Fibroblast of skin of back (primary cell): Measurements from ENCODE around the gene LRP6.

ENCODE experiments used
- DNase-seq: peaks from one replicate; pipeline ENCODE4 v3.0.0-alpha.2; 2013

LRP6 gene

DNA sequence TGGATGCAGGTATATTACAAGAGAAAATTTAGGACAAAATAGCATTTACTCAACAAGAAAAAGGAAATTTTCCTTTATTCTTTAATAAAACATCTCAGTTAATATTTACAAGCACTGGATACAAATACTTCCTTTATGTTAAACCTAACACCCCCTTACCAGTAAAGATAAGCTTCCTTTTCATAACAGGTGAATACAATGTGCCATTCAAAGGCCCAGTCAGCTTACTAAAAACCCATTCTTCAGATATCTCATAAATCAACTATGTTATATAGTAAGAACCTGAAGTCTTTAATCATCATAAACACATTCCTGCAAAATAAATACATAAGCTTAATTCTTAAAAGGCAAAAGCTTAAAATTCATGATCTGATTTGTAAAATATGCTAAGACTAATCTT, 52.6 kb downstream of the LRP6 start:
- no peak for DNase-seq

- no peak for DNase-seq
Measured at GRCh38 chr12:12212769-12213168, 54.1 kb downstream of the LRP6 start.

DNA sequence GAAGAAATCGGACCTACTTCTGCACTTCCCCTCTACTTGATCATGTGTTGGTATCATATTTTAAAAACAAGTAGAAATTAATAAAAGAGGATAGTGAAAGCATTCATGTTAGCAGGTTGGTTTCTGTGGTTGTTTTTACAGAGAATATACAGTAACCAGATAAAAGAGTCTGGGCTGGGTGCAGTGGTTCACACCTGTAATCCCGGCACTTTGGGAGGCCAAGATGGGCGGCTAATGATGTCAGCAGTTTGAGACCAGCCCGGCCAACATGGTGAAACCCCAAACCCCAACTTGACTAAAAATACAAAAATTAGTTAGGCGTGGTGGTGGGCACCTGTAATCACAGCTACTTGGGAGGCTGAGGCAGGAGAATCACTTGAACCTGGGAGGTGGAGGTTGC, 55.9 kb downstream of the LRP6 start:
- DNase-seq = no peak

GRCh38 chr12:12210416-12210815, 56.4 kb downstream of the LRP6 start:
- no peak for DNase-seq

DNA sequence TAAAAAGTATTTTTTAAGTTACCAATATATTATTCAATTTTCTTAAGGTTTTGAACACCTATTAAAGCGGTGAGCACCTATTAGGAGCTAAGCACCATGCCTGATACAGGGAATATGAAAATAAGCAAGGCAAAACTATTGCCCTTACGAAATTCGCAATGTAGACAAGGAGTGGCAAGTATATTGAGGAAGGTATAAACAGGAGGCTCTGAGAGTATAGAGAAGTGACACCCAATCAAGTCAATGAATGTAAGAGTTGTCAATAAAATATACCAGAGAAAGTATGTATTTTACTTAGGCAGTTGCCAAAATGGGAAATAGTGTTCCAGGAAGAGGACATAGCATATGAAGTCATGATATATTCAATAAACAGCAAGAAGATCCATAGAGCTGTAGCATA, 57.2 kb downstream of the LRP6 start:
- no peak for DNase-seq

- no peak for DNase-seq
Measured at GRCh38 chr12:12209043-12209442, 57.8 kb downstream of the LRP6 start.

GRCh38 chr12:12207746-12208145, 59.1 kb downstream of the LRP6 start:
- DNase-seq = no peak

DNA sequence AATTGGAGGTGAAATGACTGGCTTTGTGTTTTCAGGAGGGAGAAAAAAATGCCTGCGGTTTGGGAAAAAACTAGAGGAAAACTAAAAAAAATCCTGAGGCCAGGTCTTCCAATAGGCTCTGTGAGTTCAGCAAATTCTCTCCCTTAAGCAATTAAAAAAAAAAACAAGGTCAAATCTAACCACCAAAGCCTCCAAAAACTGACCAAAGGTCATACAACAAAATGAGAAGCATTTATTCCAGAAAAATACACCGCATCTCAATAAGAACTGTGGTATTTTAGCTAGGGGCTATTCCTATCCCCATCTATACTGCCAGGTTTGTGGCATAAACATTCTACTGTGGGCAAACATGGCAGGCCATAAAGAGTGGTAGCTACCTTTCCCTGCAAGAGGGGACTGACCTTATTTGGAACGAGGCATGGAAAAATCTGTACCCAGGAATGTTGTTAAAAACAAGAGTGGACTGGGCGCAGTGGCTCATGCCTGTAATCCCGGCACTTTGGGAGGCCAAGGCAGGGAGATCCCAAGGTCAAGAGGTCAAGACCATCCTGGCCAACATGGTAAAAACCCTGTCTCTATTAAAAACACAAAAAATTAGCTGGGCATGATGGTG, 60.0 kb downstream of the LRP6 start:
- no peak for DNase-seq

- DNase-seq = no peak
Measured at GRCh38 chr12:12202747-12203146, 64.1 kb downstream of the LRP6 start.

DNA sequence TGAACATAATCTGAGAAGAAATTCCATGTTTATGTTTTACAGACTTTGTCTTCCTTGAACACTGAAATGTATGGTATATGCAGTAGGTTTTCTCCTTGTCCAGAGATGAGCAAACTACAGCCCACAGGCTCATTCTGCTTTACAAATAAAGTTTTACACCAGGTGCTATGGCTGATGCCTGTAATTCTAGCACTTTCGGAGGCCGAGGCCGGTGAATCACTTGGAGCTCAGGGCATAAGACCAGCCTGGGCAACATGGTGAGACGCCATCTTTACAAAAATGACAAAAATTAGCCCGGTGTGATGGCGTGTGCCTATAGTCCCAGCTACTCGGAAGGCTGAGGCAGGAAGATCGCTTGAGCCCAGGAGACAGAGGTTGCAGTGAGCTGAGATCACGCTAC, 64.7 kb downstream of the LRP6 start:
- DNase-seq = no peak

GRCh38 chr12:12201274-12201758, 65.5 kb downstream of the LRP6 start:
- DNase-seq = no peak

DNA sequence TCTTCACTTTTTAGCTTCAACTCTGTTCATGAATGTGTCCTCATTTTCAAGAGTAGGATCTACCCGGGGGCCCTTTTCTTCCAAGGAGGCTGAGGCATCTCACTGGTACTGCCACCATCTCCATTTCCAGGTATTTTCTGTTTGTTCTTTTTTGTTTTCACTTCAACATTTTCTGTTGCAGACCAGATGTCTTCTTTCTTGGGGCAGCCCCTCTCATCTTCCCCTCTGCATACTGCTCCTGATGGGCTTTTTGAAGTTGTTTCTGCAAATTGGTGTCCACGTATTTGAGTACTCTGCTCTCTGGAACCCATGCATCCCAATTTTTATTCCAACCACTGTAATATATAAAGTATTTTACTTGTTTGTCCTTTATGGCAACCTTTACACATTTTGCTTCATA, 66.5 kb downstream of the LRP6 start:
- no peak for DNase-seq

GRCh38 chr12:12198124-12198523, 68.7 kb downstream of the LRP6 start:
- DNase-seq = no peak

GRCh38 chr12:12197128-12197527, 69.7 kb downstream of the LRP6 start:
- no peak for DNase-seq

DNA sequence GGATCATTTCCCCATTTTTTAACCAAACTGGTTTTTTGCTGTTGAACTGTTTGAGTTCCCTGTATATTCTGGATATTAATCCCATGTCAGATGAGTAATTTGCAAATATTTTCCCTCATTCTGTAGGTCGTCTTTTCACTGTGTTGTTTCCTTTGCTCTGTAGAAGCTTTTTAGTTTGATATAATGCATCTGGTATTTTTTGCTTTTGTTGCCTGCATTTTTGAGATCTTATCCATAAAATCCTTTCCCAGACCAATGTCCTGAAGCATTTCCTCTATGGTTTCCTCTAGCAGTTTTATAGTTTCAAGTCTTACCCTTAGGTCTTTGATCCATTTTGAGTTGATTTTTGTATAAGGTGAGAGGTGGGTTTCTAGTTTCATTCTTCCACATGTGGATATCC, 71.3 kb downstream of the LRP6 start:
- peak; percentile 27 for DNase-seq

DNA sequence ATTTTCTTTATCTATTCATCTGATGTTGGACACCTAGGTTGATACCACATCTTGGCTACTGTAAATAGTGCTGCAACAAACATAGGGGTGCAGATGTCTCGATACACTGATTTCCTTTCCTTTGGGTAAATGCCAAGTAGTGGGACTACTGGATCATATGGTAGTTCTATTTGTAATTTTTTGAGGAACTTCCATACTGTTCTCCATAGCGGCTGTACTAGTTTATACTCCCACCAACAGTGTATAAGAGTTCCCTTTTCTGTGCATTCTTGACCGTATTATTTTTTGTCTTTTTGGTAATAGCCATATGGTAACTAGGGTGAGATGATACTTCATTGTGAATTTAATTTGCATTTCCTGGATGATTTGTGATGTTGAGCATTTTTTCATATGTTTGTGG, 71.8 kb downstream of the LRP6 start:
- no peak for DNase-seq

- peak; percentile 53 for DNase-seq
Measured at GRCh38 chr12:12194206-12194605, 72.6 kb downstream of the LRP6 start.

- DNase-seq = no peak
Measured at GRCh38 chr12:12191008-12191407, 75.8 kb downstream of the LRP6 start.

DNA sequence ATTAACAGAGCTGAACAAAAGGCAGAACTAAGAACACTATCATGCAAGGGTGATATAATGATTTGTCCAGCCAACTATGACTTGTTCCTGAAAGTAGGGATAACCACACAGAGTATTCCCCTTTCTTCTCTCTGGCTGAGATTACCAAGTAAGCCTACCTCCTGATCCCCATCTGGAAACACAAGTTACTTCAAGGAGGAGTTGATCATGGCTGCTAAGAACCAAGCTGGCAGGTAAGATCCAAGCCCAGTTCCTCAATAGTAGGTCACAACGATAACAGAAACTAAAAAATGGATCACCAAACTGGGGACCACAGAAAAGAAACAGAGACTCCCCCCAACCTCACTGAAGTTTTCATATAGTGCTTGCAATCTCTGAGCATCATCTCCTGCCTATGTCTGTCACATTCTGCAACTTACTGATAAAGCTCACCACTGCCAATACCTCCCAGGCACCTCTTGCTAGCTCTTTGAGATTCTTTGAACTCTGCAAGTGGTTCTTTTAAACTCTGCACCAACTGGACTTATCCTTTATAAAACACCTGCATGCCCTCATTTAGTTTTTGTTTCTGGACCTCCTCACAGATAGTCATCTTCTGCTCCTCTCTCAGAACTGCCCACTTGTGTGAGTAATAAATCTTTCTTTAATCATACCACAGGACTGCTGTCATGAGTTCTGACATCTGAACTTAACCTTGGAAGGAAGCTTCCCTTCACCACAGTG, 76.6 kb downstream of the LRP6 start:
- peak; percentile 20 for DNase-seq

- no peak for DNase-seq
Measured at GRCh38 chr12:12185414-12185813, 81.4 kb downstream of the LRP6 start.

GRCh38 chr12:12182703-12183365, 84.0 kb downstream of the LRP6 start:
- peak; percentile 40 for DNase-seq

GRCh38 chr12:12181511-12181910, 85.3 kb downstream of the LRP6 start:
- peak; percentile 66 for DNase-seq

- DNase-seq = peak; percentile 27
Measured at GRCh38 chr12:12180575-12180974, 86.3 kb downstream of the LRP6 start.

- DNase-seq = peak; percentile 28
Measured at GRCh38 chr12:12180136-12180535, 86.7 kb downstream of the LRP6 start.
